Sigmoid colon (tissue), 4 donors: ENCODE measurements around the gene MBOAT1.

Experiments used
- CTCF ChIP-seq, 4 experiments: fragments of 450-650 bp in 3 of 4; fragments of 200-600 bp in 1 of 4; IDR thresholded peaks; one replicate each; pipeline ENCODE4 v1.5.1; 2016 to 2019; ENCODE audit warnings: antibody characterized with exemption in 4 of 4, mild to moderate bottlenecking in 3 of 4, moderate library complexity in 2 of 4
- EP300 ChIP-seq, 4 donors: sonication (generic); formaldehyde crosslinking; IDR thresholded peaks; one replicate each; pipeline ENCODE4 v1.6.1; 2017; ENCODE audit warnings: antibody characterized with exemption in 4 of 4
- POLR2A ChIP-seq, 2 donors: fragments of 450-650 bp; IDR thresholded peaks; one replicate each; pipeline ENCODE4 v1.6.1; 2016; ENCODE audit warnings: antibody characterized with exemption in 2 of 2, mild to moderate bottlenecking in 2 of 2, moderate library complexity in 2 of 2
- POLR2AphosphoS5 ChIP-seq, 4 donors: sonication (generic); formaldehyde crosslinking; IDR thresholded peaks; one replicate each; pipeline ENCODE4 v1.6.1; 2017; ENCODE audit warnings: antibody characterized with exemption in 4 of 4

- TF ChIP-seq POLR2AphosphoS5 (IDR thresholded peaks at IDR 0.05) (no peak), CTCF (IDR thresholded peaks at IDR 0.05) (no peak), POLR2A (IDR thresholded peaks at IDR 0.05) (no peak), EP300 (IDR thresholded peaks at IDR 0.05) (no peak)
Observed at GRCh38 chr6:20154753-20155152, 57.5 kb downstream of the MBOAT1 start.
